AG09309 (cell line): ENCODE results near the gene ATRIP.
A peak's percentile ranks its signal among the peaks of the same experiment; 100 is the strongest.

Experiments used
- DNase-seq: peaks from one replicate; pipeline ENCODE4 v3.0.0-alpha.2; 2010; ENCODE audit warnings: low read depth
- H3K4me3 ChIP-seq: 2 replicates; pipeline ENCODE4 v1.5.1; 2011; ENCODE audit warnings: mild to moderate bottlenecking, low read depth, low read length, moderate library complexity; ENCODE audit not compliant: control insufficient read depth
- TF ChIP-seq, protein P1 (sequence below): IDR thresholded peaks from 2 replicates; pipeline ENCODE4 v1.5.1; 2011; ENCODE audit warnings: mild to moderate bottlenecking, low read depth, low read length, inconsistent platforms; ENCODE audit not compliant: insufficient read depth, control insufficient read depth; ENCODE audit errors: missing control alignments

ATRIP gene

DNA sequence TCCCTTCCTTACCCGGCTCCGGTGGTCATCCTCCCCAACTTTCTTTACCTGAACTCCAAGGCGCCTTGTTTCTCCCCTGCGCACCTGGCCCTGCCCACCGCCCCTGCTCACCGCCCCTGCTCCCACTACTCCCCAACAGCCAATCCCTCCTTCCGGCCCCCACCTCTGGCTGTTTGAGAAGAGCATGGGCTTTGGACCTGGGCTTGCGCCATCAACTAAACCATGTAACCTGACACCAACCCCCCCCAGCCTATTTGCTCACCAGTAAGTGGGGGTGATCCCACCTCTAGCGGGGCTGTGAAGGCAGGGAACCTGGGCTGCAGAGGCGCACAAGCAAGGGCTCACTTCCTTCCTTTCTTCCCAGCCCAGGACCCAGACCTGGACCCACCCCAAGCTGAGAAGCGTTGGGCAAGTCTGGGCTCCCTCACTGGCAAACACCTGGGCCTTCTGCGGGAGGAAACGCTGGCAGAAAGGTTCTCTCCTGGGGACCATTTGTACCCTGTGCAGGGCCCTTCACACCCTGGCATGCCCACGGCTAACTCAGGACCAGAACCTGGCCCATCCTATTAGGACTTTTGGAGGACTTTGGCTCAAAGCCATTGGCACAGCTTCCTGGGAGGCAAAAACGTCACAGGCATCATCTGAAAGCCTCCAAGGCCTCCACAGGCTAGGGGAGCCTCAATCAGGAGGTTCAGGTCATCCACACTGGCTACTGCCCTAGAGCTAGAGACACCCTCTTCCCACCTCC, 16.4 kb upstream of the ATRIP start, which contains the start of gene PLXNB1:
Gene PLXNB1, minus strand, starts transcription at position 127 of the 748 bp plus-strand sequence. CDS start 5,475 bp downstream, outside the sequence.
- DNase-seq, result no peak
- TF ChIP-seq, protein P1, sequence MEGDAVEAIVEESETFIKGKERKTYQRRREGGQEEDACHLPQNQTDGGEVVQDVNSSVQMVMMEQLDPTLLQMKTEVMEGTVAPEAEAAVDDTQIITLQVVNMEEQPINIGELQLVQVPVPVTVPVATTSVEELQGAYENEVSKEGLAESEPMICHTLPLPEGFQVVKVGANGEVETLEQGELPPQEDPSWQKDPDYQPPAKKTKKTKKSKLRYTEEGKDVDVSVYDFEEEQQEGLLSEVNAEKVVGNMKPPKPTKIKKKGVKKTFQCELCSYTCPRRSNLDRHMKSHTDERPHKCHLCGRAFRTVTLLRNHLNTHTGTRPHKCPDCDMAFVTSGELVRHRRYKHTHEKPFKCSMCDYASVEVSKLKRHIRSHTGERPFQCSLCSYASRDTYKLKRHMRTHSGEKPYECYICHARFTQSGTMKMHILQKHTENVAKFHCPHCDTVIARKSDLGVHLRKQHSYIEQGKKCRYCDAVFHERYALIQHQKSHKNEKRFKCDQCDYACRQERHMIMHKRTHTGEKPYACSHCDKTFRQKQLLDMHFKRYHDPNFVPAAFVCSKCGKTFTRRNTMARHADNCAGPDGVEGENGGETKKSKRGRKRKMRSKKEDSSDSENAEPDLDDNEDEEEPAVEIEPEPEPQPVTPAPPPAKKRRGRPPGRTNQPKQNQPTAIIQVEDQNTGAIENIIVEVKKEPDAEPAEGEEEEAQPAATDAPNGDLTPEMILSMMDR, result no peak
- peak within 1 kb of the TSS; percentile 58 for H3K4me3 ChIP-seq

GRCh38 chr3:48430708-48431101, 15.8 kb upstream of the ATRIP start:
- H3K4me3 ChIP-seq, result no peak overlapping the region
- TF ChIP-seq, protein P1, result no peak
- DNase-seq, result no peak

- TF ChIP-seq, protein P1, result no peak
- H3K4me3 ChIP-seq, result no peak overlapping the region
- DNase-seq, result no peak
Observed at GRCh38 chr3:48431224-48432029, 15.1 kb upstream of the ATRIP start.

- DNase-seq, result no peak
- no peak overlapping the region for H3K4me3 ChIP-seq
- TF ChIP-seq, protein P1, result peak; percentile 11
Observed at GRCh38 chr3:48432411-48433371, 13.8 kb upstream of the ATRIP start.

- no peak overlapping the region for H3K4me3 ChIP-seq
- DNase-seq, result no peak
- TF ChIP-seq, protein P1, result no peak
Observed at GRCh38 chr3:48433472-48434118, 12.9 kb upstream of the ATRIP start.

DNA sequence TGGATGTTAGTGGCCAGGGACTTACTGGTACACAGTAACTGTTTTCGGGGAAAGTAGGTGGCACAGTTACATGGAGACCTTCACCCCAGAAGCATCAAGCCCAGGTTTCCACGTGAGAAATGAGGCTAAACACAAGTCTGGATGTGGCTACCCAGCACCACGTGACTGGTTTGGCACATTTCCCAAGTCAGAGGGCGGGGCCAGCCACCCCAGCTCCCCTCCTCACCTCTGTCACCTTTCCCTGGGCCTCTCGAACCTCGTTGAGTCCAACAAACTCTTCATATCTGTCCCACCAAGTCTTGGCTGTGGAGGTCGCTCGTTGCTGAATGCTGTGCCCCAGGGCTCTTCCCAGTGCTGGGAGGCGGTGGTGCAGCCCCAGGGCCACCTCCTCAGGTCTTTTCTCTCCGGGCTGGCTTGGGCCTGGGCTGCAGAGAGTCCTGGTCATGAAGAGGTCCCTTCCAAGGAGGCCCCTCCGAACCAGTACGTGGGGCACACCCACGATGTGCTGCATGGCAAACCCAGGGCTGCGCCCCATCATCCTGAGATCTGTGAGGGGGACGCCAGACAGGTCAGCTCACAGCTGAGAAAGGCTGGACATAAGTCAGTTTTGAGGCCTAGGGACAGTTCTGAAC, 11.8 kb upstream of the ATRIP start:
- DNase-seq, result no peak
- H3K4me3 ChIP-seq, result no peak overlapping the region
- TF ChIP-seq, protein P1, result no peak
